ENCODE data around the gene CH25H.
"Not testable (repeated sequence)": the region's sequence is repeated elsewhere in the genome, so short reads cannot be mapped to it uniquely, and the experiment has no call there.

Gene CH25H

GRCh38 chr10:89207181-89207800, at the start of gene CH25H:
Gene CH25H, minus strand, starts transcription at chr10:89207317. Its CDS starts 25 bp downstream, at chr10:89207292.
- DNase-seq (ENCODE audit: low read depth in 2 of 2), result peak; percentile 21 to 31

GRCh38 chr10:89256340-89256739, 49.2 kb upstream of the CH25H start:
- DNase-seq (ENCODE audit: low read depth in 2 of 2), result no peak

- DNase-seq (ENCODE audit: low read depth in 2 of 2), result no peak
Observed at GRCh38 chr10:89255793-89256192, 48.7 kb upstream of the CH25H start.

GRCh38 chr10:89255091-89255579, 48.0 kb upstream of the CH25H start:
- not testable (repeated sequence) for DNase-seq (ENCODE audit: low read depth in 2 of 2)

GRCh38 chr10:89252225-89252585, 45.1 kb upstream of the CH25H start:
- no peak for DNase-seq (ENCODE audit: low read depth in 2 of 2)

- peak; percentile 96 to 97 for DNase-seq (ENCODE audit: low read depth in 2 of 2)
Observed at GRCh38 chr10:89251409-89252224, 44.5 kb upstream of the CH25H start, which contains the start of gene LIPA. Gene LIPA, minus strand, starts transcription at chr10:89251775. Its CDS starts 4,127 bp downstream, at chr10:89247648.

GRCh38 chr10:89250865-89251408, 43.8 kb upstream of the CH25H start:
- no peak for DNase-seq (ENCODE audit: low read depth in 2 of 2)

GRCh38 chr10:89248990-89249389, 41.9 kb upstream of the CH25H start:
- no peak for DNase-seq (ENCODE audit: low read depth in 2 of 2)

GRCh38 chr10:89247623-89248022, 40.5 kb upstream of the CH25H start:
- DNase-seq (ENCODE audit: low read depth in 2 of 2), result not testable (repeated sequence)

GRCh38 chr10:89245802-89246201, 38.7 kb upstream of the CH25H start:
- DNase-seq (ENCODE audit: low read depth in 2 of 2), result no peak

GRCh38 chr10:89242840-89243568, 35.9 kb upstream of the CH25H start:
- no peak for DNase-seq (ENCODE audit: low read depth in 2 of 2)

GRCh38 chr10:89242345-89242684, 35.2 kb upstream of the CH25H start:
- DNase-seq (ENCODE audit: low read depth in 2 of 2), result no peak

GRCh38 chr10:89241486-89242344, 34.6 kb upstream of the CH25H start:
- DNase-seq (ENCODE audit: low read depth in 2 of 2), result no peak

- no peak for DNase-seq (ENCODE audit: low read depth in 2 of 2)
Observed at GRCh38 chr10:89241026-89241425, 33.9 kb upstream of the CH25H start.

GRCh38 chr10:89240519-89240918, 33.4 kb upstream of the CH25H start:
- no peak for DNase-seq (ENCODE audit: low read depth in 2 of 2)

GRCh38 chr10:89238956-89239644, 32.0 kb upstream of the CH25H start:
- no peak for DNase-seq (ENCODE audit: low read depth in 2 of 2)

- DNase-seq (ENCODE audit: low read depth in 2 of 2), result no peak
Observed at GRCh38 chr10:89237849-89238248, 30.7 kb upstream of the CH25H start.

- no peak for DNase-seq (ENCODE audit: low read depth in 2 of 2)
Observed at GRCh38 chr10:89236226-89236797, 29.2 kb upstream of the CH25H start.

- no peak for DNase-seq (ENCODE audit: low read depth in 2 of 2)
Observed at GRCh38 chr10:89235073-89235798, 28.1 kb upstream of the CH25H start.

GRCh38 chr10:89233033-89233432, 25.9 kb upstream of the CH25H start:
- DNase-seq (ENCODE audit: low read depth in 2 of 2), result no peak
